Adrenal gland (tissue), 5 donors: Measurements from ENCODE around the gene IPO9.

Source experiments
- POLR2A ChIP-seq, 2 donors: fragments of 450-650 bp; IDR thresholded peaks; one replicate each; pipeline ENCODE4 v1.6.1; 2017; ENCODE audit warnings: antibody characterized with exemption in 2 of 2, mild to moderate bottlenecking in 2 of 2, moderate library complexity in 1 of 2
- TF ChIP-seq, protein P1 (sequence below), 6 experiments: fragments of 450-650 bp in 4 of 6; fragments of 200-600 bp in 2 of 6; sonication (generic) in 1 of 6; IDR thresholded peaks; 1 replicate in 5 of 6; 2 replicates in 1 of 6; pipeline versions ENCODE4 v1.5.1 to v1.8.0; 2016 to 2021; ENCODE audit warnings: antibody characterized with exemption in 6 of 6, mild to moderate bottlenecking in 2 of 6, moderate library complexity in 1 of 6
- donor health status: DM: no; HTN: no; CAD: no.

DNA sequence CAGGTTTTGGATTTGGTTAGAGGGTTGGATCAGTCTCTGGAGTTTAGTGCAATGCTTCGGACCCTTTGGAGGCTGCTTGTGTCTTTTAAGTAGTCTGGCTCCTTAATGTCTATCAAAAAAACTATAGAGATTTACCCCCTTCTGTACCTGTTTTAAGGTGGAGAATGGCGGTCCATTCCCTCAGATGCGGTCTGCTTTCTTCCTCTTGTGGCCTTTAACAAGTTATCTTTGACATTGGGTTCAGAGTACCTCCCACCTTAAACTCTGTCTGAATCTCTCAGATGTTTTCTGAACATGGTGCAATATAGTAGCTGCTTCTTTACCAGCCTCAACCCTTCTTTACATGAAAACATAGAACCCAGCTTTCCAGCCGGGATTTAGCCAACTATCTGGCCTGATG is 2.4 kb downstream of the IPO9 start:
- TF ChIP-seq, protein P1, sequence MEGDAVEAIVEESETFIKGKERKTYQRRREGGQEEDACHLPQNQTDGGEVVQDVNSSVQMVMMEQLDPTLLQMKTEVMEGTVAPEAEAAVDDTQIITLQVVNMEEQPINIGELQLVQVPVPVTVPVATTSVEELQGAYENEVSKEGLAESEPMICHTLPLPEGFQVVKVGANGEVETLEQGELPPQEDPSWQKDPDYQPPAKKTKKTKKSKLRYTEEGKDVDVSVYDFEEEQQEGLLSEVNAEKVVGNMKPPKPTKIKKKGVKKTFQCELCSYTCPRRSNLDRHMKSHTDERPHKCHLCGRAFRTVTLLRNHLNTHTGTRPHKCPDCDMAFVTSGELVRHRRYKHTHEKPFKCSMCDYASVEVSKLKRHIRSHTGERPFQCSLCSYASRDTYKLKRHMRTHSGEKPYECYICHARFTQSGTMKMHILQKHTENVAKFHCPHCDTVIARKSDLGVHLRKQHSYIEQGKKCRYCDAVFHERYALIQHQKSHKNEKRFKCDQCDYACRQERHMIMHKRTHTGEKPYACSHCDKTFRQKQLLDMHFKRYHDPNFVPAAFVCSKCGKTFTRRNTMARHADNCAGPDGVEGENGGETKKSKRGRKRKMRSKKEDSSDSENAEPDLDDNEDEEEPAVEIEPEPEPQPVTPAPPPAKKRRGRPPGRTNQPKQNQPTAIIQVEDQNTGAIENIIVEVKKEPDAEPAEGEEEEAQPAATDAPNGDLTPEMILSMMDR (IDR thresholded peaks at IDR 0.05), result no peak
- TF ChIP-seq POLR2A (IDR thresholded peaks at IDR 0.05), result no peak
